GM12878 (cell line): ENCODE measurements around the gene ANO1. TPM values are rescaled to one million over a fixed set of nuclear protein-coding genes. Genes with fewer than 3 reads are reported as not detected.

Experiments
- ATAC-seq: fragments of 200-7000 bp; cut with Tn5 transposase; 3 replicates; pipeline ENCODE4 v1.9.1; 2020; ENCODE audit warnings: mild to moderate bottlenecking, moderate library complexity
- BruUV-seq: library from RNA; stranded (reverse); fragments of 400-500 nt; replicated peaks from 2 replicates; lab custom pipeline; 2021; lab: Mats Ljungman, UMichigan
- CTCF ChIA-PET: fragments of 300-600 bp; sonication (Branson Sonifier 250); formaldehyde crosslinking; extraction: SDS; loops from one replicate; lab custom pipeline; 2021; ENCODE audit warnings: inconsistent platforms; lab: Yijun Ruan, JAX
- POLR2A ChIA-PET: fragments of 350-600 bp; formaldehyde crosslinking; extraction: SDS; loops from one replicate; lab custom pipeline; 2021; ENCODE audit warnings: inconsistent platforms; lab: Charles Lee
- RAD21 ChIA-PET: fragments of 300-600 bp; sonication (Branson Sonifier 250); formaldehyde crosslinking; loops from one replicate; lab custom pipeline; 2023; ENCODE audit warnings: antibody characterized with exemption; ENCODE audit not compliant: unreplicated experiment; lab: Charles Lee
- SMC1A ChIA-PET: fragments of 300-600 bp; sonication (Branson Sonifier 250); formaldehyde crosslinking; loops from one replicate; lab custom pipeline; 2023; ENCODE audit not compliant: unreplicated experiment, uncharacterized antibody; lab: Charles Lee
- DNase-seq: peaks from one replicate; pipeline ENCODE4 v3.0.0-alpha.2; 2011; ENCODE audit warnings: low read depth, low spot score
- FAIRE-seq: peaks from 3 replicates; lab custom pipeline; 2011; peaks lifted over from hg19 to GRCh38; lab: Jason Lieb, UNC
- H2AFZ ChIP-seq: 2 replicates; pipeline ENCODE4 v1.6.0; 2011; ENCODE audit warnings: low read depth, low read length, control low read depth; ENCODE audit not compliant: control insufficient read depth
- H3K27ac ChIP-seq: 2 replicates; pipeline ENCODE4 v1.5.1; 2011; ENCODE audit warnings: control low read depth; ENCODE audit not compliant: control insufficient read depth, insufficient read depth
- H3K27me3 ChIP-seq, 2 experiments: replicated peaks in 1 of 2; 2 replicates each; pipeline versions ENCODE4 v1.6.0 to v1.6.1; 2011; ENCODE audit warnings: low read length in 1 of 2; ENCODE audit not compliant: control insufficient read depth in 2 of 2, insufficient read depth in 2 of 2
- H3K36me3 ChIP-seq, 2 experiments: 2 replicates each; pipeline ENCODE4 v1.5.1; 2011; ENCODE audit warnings: low read length in 1 of 2; ENCODE audit not compliant: control insufficient read depth in 2 of 2, insufficient read depth in 2 of 2
- H3K4me1 ChIP-seq: 2 replicates; pipeline ENCODE4 v1.6.1; 2011; ENCODE audit warnings: mild to moderate bottlenecking, low read length, moderate library complexity, mixed read lengths; ENCODE audit not compliant: control insufficient read depth, insufficient read depth
- H3K4me2 ChIP-seq: 2 replicates; pipeline ENCODE4 v1.6.0; 2011; ENCODE audit warnings: control low read depth; ENCODE audit not compliant: control insufficient read depth, insufficient read depth
- H3K4me3 ChIP-seq: fragments of 200-600 bp; sonication (generic); 2 replicates; pipeline ENCODE4 v1.5.1; 2016
- H3K79me2 ChIP-seq: 2 replicates; pipeline ENCODE4 v1.6.0; 2011; ENCODE audit warnings: low read length; ENCODE audit not compliant: control insufficient read depth, insufficient read depth
- H3K9ac ChIP-seq: 2 replicates; pipeline ENCODE4 v1.8.0; 2011; ENCODE audit warnings: low read length, control low read depth, mixed read lengths; ENCODE audit not compliant: control insufficient read depth, insufficient read depth
- H3K9me3 ChIP-seq: replicated peaks from 3 replicates; pipeline ENCODE4 v1.5.1; 2011; ENCODE audit warnings: mild to moderate bottlenecking, low read length; ENCODE audit not compliant: control insufficient read depth, insufficient read depth
- H4K20me1 ChIP-seq: 2 replicates; pipeline ENCODE4 v1.6.0; 2011; ENCODE audit not compliant: control insufficient read depth, insufficient read depth
- CREB1 ChIP-seq: IDR thresholded peaks from 2 replicates; pipeline ENCODE4 v1.6.1; 2012; ENCODE audit warnings: low read depth, mild to moderate bottlenecking, inconsistent platforms
- CTCF ChIP-seq, 3 experiments: IDR thresholded peaks in 2 of 3; conservative IDR thresholded peaks in 1 of 3; 2 replicates each; pipeline ENCODE4 v1.5.1; 2011; ENCODE audit warnings: low read depth in 3 of 3, low read length in 3 of 3, mild to moderate bottlenecking in 3 of 3, control low read depth in 2 of 3, moderate library complexity in 2 of 3, inconsistent platforms in 1 of 3, mixed read lengths in 1 of 3; ENCODE audit not compliant: control insufficient read depth in 2 of 3, insufficient read depth in 1 of 3; ENCODE audit errors: extremely low read depth in 1 of 3
- FOXM1 ChIP-seq: IDR thresholded peaks from 2 replicates; pipeline ENCODE4 v1.6.1; 2012; ENCODE audit warnings: low read depth, mild to moderate bottlenecking, inconsistent platforms, low read length, moderate library complexity
- HDAC2 ChIP-seq: fragments of 200-600 bp; sonication (generic); IDR thresholded peaks from 2 replicates; pipeline ENCODE4 v1.6.1; 2017
- IRF5 ChIP-seq: fragments of 450-650 bp; IDR thresholded peaks from 2 replicates; pipeline ENCODE4 v1.6.1; 2017; ENCODE audit warnings: borderline replicate concordance
- NBN ChIP-seq: fragments of 450-650 bp; IDR thresholded peaks from 2 replicates; pipeline ENCODE4 v1.6.1; 2016
- NKRF ChIP-seq: fragments of 450-650 bp; conservative IDR thresholded peaks from 2 replicates; pipeline ENCODE4 v1.6.1; 2017; ENCODE audit warnings: mild to moderate bottlenecking, moderate library complexity
- POU2F2 ChIP-seq: IDR thresholded peaks from 3 replicates; pipeline ENCODE4 v1.6.1; 2011; ENCODE audit warnings: low read depth, mild to moderate bottlenecking, low read length, borderline replicate concordance
- RFX5 ChIP-seq: IDR thresholded peaks from 2 replicates; pipeline ENCODE4 v1.6.1; 2011; ENCODE audit warnings: low read depth, low read length, improper control_type of control experiment
- SREBF1 ChIP-seq: IDR thresholded peaks from 2 replicates; pipeline ENCODE4 v1.6.1; 2012; ENCODE audit warnings: mild to moderate bottlenecking, low read length
- WGBS: methylation state at CpG from one replicate; pipeline ENCODE4 v1.1.6; 2016; ENCODE audit warnings: low lambda C conversion rate; ENCODE audit not compliant: insufficient replicate concordance, insufficient coverage; ENCODE audit errors: missing lambda C conversion rate; 5-methylcytosine and 5-hydroxymethylcytosine counted together
- in situ Hi-C: fragments of 300-500 bp; cut with MboI; formaldehyde crosslinking; loops from 9 replicates; pipeline ENCODE4 v1.14.3; 2018; ENCODE audit warnings: mixed read lengths
- intact Hi-C: fragments of 100-400 bp; cut with micrococcal nuclease; formaldehyde crosslinking; loops from one replicate; pipeline ENCODE4 v1.14.2; 2022; ENCODE audit not compliant: unreplicated experiment
- polyA plus RNA-seq, 11 experiments: library from polyadenylated mRNA; depleted of rRNA in 4 of 11; unstranded in 6 of 11; stranded (reverse) in 5 of 11; fragments of >200 nt; fragmentation: Nextera tagmentation in 4 of 11; fragmentation: Illumina TruSeq in 1 of 11; extraction: Ambion mirVana in 4 of 11; extraction: Trizol in 1 of 11; gene quantifications; 1 replicate in 1 of 11; 2 replicates in 10 of 11; pipeline versions ENCODE4 v1.2.1 to v1.2.3, GENCODE V29; 2011 to 2016; ENCODE audit warnings: inconsistent platforms in 2 of 11, missing spikeins in 2 of 11, low read depth in 1 of 11
- total RNA-seq, 4 experiments: library from RNA; depleted of rRNA in 3 of 4; stranded (reverse); fragments of >200 nt in 3 of 4; fragmentation: Illumina TruSeq in 1 of 4; extraction: Trizol in 1 of 4; gene quantifications; 2 replicates each; pipeline versions ENCODE4 v1.2.1 to v1.2.3, GENCODE V29; 2013 to 2021

Gene ANO1
- total and polyA plus RNA-seq, 10 of the 15 experiments (the other 5 are each of a cell fraction or from before 2014, with no cell fraction given): 0.01 to 0.38 (median 0.06) TPM; not detected in 7

- DNase-seq (no peak), FAIRE-seq (no peak), ATAC-seq (no peak)
- Histone ChIP-seq H3K4me2 (no peak overlapping the region), H3K79me2 (no peaks in the 10 kb centered on the region), H4K20me1 (no peaks in the 10 kb centered on the region), H3K9me3 (no peaks in the 10 kb centered on the region), H3K27ac (no peak overlapping the region), H3K9ac (no peak overlapping the region), H3K36me3 (no peaks in the 10 kb centered on the region), H2AFZ (no peak overlapping the region), H3K4me1 (no peaks in the 10 kb centered on the region), H3K27me3 (no peaks in the 10 kb centered on the region; a peak in 1 of 4 replicates), H3K4me3 (no peak overlapping the region)
- BruUV-seq: no TSS peak
- ChIA-PET RAD21 (no interaction called here), POLR2A (no interaction called here), SMC1A (interaction anchor here (0.7 kb wide), 1 partner anchor 31 kb away, joined by 4 read pairs; no protein-coding TSS in a partner anchor), CTCF (no interaction called here)
- 14% methylated on average over 4 of the region's 4 CpGs for WGBS
- in situ Hi-C loops: no loop called here
- intact Hi-C loops: no loop called here
- TF ChIP-seq HDAC2 (no peak), POU2F2 (no peak), SREBF1 (no peak), NBN (no peak), NKRF (no peak), RFX5 (no peak), FOXM1 (no peak), CTCF (IDR thresholded peaks at IDR 0.05 in 2 of 3, conservative IDR thresholded peaks at IDR 0.05 in 1 of 3; ENCODE audit: control insufficient read depth in 2 of 3, extremely low read depth in 1 of 3, insufficient read depth in 1 of 3, low read depth in 3 of 3, low read length in 3 of 3) (no peak), CREB1 (no peak), IRF5 (no peak)
Measured at GRCh38 chr11:70173018-70173417, 94.9 kb downstream of the ANO1 start.
